Endodermal cell (in vitro differentiated cells): Measurements from ENCODE around the gene SNPH. TPM values are rescaled to one million over a fixed set of nuclear protein-coding genes. Genes with fewer than 3 reads are reported as not detected.

Source experiments
- DNase-seq: peaks from one replicate; pipeline ENCODE4 v3.0.0-alpha.2; 2017
- H3K27ac ChIP-seq: 2 replicates; pipeline ENCODE4 v1.5.1; 2013; ENCODE audit warnings: mild to moderate bottlenecking, low read depth, low read length, moderate library complexity
- H3K27me3 ChIP-seq: 2 replicates; pipeline ENCODE4 v1.6.1; 2013; ENCODE audit warnings: mild to moderate bottlenecking, low read length, moderate library complexity; ENCODE audit not compliant: insufficient read depth, control insufficient read depth, poor library complexity, severe bottlenecking
- H3K36me3 ChIP-seq: 2 replicates; pipeline ENCODE4 v1.7.0; 2013; ENCODE audit warnings: mild to moderate bottlenecking, low read length, moderate library complexity; ENCODE audit not compliant: control insufficient read depth, insufficient read depth
- H3K4me1 ChIP-seq: one replicate; pipeline ENCODE4 v1.7.0; 2013; ENCODE audit warnings: low read length; ENCODE audit not compliant: control insufficient read depth, insufficient read depth
- H3K4me3 ChIP-seq: 2 replicates; pipeline ENCODE4 v1.5.1; 2013; ENCODE audit warnings: mild to moderate bottlenecking, low read length, moderate library complexity
- H3K9ac ChIP-seq: 2 replicates; pipeline ENCODE4 v1.6.1; 2013; ENCODE audit warnings: mild to moderate bottlenecking, low read length, moderate library complexity; ENCODE audit not compliant: poor library complexity, severe bottlenecking; ENCODE audit errors: extremely low read depth
- H3K9me3 ChIP-seq: 2 replicates; pipeline ENCODE4 v1.6.1; 2013; ENCODE audit warnings: mild to moderate bottlenecking, low read length, moderate library complexity; ENCODE audit not compliant: control insufficient read depth
- H3K27ac Mint-ChIP-seq: 2 replicates; pipeline ENCODE4 v1.8.0; 2020; ENCODE audit warnings: mixed read lengths
- H3K27me3 Mint-ChIP-seq: 2 replicates; pipeline ENCODE4 v1.8.0; 2021; ENCODE audit warnings: mild to moderate bottlenecking, mixed read lengths; ENCODE audit not compliant: insufficient read depth
- H3K36me3 Mint-ChIP-seq: 2 replicates; pipeline ENCODE4 v1.8.0; 2020; ENCODE audit warnings: low read depth, mixed read lengths
- H3K4me1 Mint-ChIP-seq: 2 replicates; pipeline ENCODE4 v1.8.0; 2020; ENCODE audit warnings: mixed read lengths
- H3K4me3 Mint-ChIP-seq: 2 replicates; pipeline ENCODE4 v1.8.0; 2020; ENCODE audit warnings: mild to moderate bottlenecking, moderate library complexity, mixed read lengths
- H3K9me3 Mint-ChIP-seq: 2 replicates; pipeline ENCODE4 v1.8.0; 2020; ENCODE audit warnings: mild to moderate bottlenecking, mixed read lengths
- WGBS, 2 experiments: methylation state at CpG; one replicate each; pipeline versions ENCODE4 v1.1.5 to v1.1.7; 2013; ENCODE audit warnings: missing lambda C conversion rate in 2 of 2, mixed read lengths in 1 of 2; ENCODE audit not compliant: insufficient coverage in 1 of 2, insufficient read length in 1 of 2; 5-methylcytosine and 5-hydroxymethylcytosine counted together
- total RNA-seq, 2 donors: library from RNA; stranded (reverse); fragmentation: NEBNext Ultra II Directional in 1 of 2; extraction: Animal tissue kit (Norgen Biotek cat#: 25700) in 1 of 2; gene quantifications; 2 replicates in 1 of 2; 3 replicates in 1 of 2; pipeline ENCODE4 v1.2.1, GENCODE V29; 2021
- TF ChIP-seq, protein P1 (sequence below): fragments of 200-600 bp; sonication (generic); conservative IDR thresholded peaks from 2 replicates; pipeline ENCODE4 v1.5.0; 2021; ENCODE audit warnings: antibody characterized with exemption, mild to moderate bottlenecking

Gene SNPH
- total RNA-seq, 2 donors from 2014 or later: 2.2 to 4.9 TPM

DNA sequence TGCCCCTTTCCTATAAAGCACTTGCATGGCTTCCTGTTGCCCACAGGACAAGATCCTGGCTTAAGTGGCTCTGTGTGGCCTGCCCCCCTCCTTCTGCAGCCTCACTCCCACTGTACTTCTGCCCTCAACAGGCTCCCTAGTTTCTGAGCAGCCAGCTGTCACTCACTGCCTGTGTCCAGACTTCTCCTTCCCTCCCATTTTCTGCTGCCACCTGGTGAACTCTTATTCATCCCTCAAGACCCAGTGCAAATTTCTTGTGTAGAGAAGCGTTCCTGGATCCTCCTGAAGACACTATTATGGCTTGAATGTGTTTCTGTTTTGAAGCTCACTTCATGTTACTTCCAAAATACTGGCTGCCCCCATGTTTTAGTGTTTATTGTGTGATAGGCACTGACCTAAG, 26.5 kb downstream of the SNPH start:
- TF ChIP-seq, protein P1, sequence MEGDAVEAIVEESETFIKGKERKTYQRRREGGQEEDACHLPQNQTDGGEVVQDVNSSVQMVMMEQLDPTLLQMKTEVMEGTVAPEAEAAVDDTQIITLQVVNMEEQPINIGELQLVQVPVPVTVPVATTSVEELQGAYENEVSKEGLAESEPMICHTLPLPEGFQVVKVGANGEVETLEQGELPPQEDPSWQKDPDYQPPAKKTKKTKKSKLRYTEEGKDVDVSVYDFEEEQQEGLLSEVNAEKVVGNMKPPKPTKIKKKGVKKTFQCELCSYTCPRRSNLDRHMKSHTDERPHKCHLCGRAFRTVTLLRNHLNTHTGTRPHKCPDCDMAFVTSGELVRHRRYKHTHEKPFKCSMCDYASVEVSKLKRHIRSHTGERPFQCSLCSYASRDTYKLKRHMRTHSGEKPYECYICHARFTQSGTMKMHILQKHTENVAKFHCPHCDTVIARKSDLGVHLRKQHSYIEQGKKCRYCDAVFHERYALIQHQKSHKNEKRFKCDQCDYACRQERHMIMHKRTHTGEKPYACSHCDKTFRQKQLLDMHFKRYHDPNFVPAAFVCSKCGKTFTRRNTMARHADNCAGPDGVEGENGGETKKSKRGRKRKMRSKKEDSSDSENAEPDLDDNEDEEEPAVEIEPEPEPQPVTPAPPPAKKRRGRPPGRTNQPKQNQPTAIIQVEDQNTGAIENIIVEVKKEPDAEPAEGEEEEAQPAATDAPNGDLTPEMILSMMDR: no peak
- Histone ChIP-seq H3K4me1 (no peaks in the 10 kb centered on the region), H3K36me3 (no peaks in the 10 kb centered on the region), H3K27me3 (no peaks in the 10 kb centered on the region), H3K9ac (no peak overlapping the region), H3K27ac (no peak overlapping the region), H3K4me3 (no peak overlapping the region), H3K9me3 (no peaks in the 10 kb centered on the region)
- no peak for DNase-seq
- Mint-ChIP-seq H3K27me3 (no peaks in the 10 kb centered on the region), H3K4me1 (peaks cover 3% of the 10 kb centered on the region), H3K36me3 (no peaks in the 10 kb centered on the region), H3K9me3 (no peaks in the 10 kb centered on the region), H3K4me3 (no peak overlapping the region), H3K27ac (no peak overlapping the region)
- WGBS, 2 experiments: 86% methylated on average over 1 of the region's 1 CpG; no CpG with 5 or more reads in 1 of the 2 experiments

DNA sequence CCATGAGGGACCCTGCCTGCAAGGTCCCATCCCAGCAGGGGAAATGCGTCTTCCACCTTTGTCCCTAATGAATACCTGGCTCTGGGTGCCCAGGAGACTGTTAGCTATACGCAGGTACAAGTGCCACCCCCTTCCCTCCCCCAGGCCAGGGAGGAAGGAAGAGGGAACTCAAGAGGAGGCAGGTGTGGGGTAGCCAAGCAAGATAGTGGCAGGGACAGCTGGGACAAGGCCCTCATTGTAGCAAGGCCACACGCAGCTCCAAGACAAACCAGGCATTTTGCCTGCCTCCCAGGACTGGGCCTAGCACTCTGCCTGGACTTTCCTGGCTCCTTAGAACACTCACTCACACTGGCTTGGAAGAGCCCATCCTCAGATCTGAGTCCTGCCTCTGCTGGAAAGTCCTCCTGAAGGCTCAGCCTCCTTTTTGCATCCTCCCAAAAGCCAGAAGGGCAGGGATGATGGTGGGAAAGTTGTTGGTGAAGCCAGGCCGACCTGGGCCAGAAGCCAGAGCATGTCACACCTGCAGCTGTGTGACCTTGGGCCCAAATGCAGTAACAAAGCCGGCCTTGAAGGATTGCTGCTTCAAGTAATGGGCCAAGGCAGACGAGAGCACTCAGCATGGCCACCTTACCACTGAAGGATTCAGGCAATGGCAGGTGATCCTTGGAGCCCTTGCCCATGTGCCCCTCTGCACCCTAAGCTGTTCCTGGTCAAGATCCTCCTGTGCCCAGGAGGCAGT, 27.7 kb downstream of the SNPH start:
- Histone ChIP-seq H3K4me1 (no peaks in the 10 kb centered on the region), H3K27ac (no peak overlapping the region), H3K9me3 (no peaks in the 10 kb centered on the region), H3K4me3 (no peak overlapping the region), H3K27me3 (no peaks in the 10 kb centered on the region), H3K9ac (no peak overlapping the region), H3K36me3 (no peaks in the 10 kb centered on the region)
- Mint-ChIP-seq H3K27ac (no peak overlapping the region), H3K36me3 (peaks cover 2% of the 10 kb centered on the region), H3K4me3 (no peak overlapping the region), H3K9me3 (no peaks in the 10 kb centered on the region), H3K4me1 (peaks cover 3% of the 10 kb centered on the region), H3K27me3 (no peaks in the 10 kb centered on the region)
- 75 to 87% methylated on average over 3 to 6 of the region's 6 CpGs for WGBS, 2 experiments
- TF ChIP-seq, protein P1: no peak
- no peak for DNase-seq

DNA sequence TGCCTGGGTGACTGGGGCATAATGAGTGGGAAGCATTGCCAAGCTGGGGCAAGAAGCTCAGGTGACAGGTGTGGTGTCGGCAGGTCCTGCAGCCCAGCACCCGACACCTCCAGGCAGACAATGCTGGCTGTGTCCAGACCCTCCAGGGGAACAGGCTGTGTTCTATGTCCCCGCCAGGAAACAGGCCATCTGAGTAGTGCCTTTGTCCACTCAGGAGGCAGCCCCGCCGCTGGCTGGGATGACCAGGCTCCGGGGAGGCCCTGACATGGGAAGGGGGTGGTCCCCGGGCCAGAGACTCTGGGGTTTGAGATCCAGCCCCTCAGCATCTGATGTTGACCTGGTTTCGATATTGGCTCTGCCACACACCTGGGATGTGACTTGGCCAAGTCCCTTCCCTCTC, 28.4 kb downstream of the SNPH start:
- H3K4me3 Mint-ChIP-seq: no peak overlapping the region
- H3K27me3 Mint-ChIP-seq: no peaks in the 10 kb centered on the region
- peaks cover 5% of the 10 kb centered on the region for H3K36me3 Mint-ChIP-seq
- TF ChIP-seq, protein P1: no peak
- Histone ChIP-seq H3K36me3 (no peaks in the 10 kb centered on the region), H3K27ac (no peak overlapping the region), H3K27me3 (no peaks in the 10 kb centered on the region), H3K9me3 (no peaks in the 10 kb centered on the region), H3K4me1 (no peaks in the 10 kb centered on the region), H3K9ac (no peak overlapping the region), H3K4me3 (no peak overlapping the region)
- 91 to 93% methylated on average over 8 of the region's 8 CpGs for WGBS, 2 experiments
- peaks cover 3% of the 10 kb centered on the region for H3K4me1 Mint-ChIP-seq
- no peak for DNase-seq
- peak overlapping the region; percentile 30 for H3K27ac Mint-ChIP-seq
- no peaks in the 10 kb centered on the region for H3K9me3 Mint-ChIP-seq
